Gastroesophageal sphincter (tissue), 3 donors: ENCODE data around the gene RASL11A.

Experiments used
- POLR2A ChIP-seq, 2 donors: fragments of 450-650 bp; IDR thresholded peaks; one replicate each; pipeline ENCODE4 v1.6.1; 2017; ENCODE audit warnings: antibody characterized with exemption in 2 of 2, mild to moderate bottlenecking in 2 of 2, moderate library complexity in 1 of 2
- POLR2AphosphoS5 ChIP-seq: sonication (generic); formaldehyde crosslinking; IDR thresholded peaks from one replicate; pipeline ENCODE4 v1.6.1; 2017; ENCODE audit warnings: antibody characterized with exemption
- TF ChIP-seq, protein P1 (sequence below), 4 experiments: fragments of 200-600 bp in 2 of 4; fragments of 450-650 bp in 2 of 4; sonication (generic) in 1 of 4; IDR thresholded peaks; one replicate each; pipeline ENCODE4 v1.5.1; 2017 to 2019; ENCODE audit warnings: antibody characterized with exemption in 4 of 4, mild to moderate bottlenecking in 2 of 4, moderate library complexity in 2 of 4

DNA sequence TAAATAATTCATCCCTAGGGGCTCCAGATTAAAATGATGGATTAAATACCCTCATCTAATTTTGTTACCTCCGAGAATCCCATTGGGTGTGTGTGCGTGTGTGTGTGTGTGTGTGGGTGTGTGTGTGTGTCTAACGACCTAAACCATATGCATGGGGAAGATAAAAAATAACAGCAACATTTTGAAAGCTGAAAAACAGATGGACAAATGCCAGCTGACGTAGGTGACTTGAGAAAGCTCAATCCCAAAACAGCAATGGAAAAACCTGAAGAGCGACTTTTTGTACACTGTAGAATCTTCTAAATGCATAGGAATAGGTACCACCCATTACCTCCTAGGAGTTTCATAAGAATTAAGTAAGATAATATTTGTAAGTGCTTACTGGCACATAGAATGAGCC, 27.9 kb upstream of the RASL11A start:
- TF ChIP-seq, protein P1, sequence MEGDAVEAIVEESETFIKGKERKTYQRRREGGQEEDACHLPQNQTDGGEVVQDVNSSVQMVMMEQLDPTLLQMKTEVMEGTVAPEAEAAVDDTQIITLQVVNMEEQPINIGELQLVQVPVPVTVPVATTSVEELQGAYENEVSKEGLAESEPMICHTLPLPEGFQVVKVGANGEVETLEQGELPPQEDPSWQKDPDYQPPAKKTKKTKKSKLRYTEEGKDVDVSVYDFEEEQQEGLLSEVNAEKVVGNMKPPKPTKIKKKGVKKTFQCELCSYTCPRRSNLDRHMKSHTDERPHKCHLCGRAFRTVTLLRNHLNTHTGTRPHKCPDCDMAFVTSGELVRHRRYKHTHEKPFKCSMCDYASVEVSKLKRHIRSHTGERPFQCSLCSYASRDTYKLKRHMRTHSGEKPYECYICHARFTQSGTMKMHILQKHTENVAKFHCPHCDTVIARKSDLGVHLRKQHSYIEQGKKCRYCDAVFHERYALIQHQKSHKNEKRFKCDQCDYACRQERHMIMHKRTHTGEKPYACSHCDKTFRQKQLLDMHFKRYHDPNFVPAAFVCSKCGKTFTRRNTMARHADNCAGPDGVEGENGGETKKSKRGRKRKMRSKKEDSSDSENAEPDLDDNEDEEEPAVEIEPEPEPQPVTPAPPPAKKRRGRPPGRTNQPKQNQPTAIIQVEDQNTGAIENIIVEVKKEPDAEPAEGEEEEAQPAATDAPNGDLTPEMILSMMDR (IDR thresholded peaks at IDR 0.05) = no peak
- TF ChIP-seq POLR2A (IDR thresholded peaks at IDR 0.05) = no peak
- TF ChIP-seq POLR2AphosphoS5 = no peak
